Endodermal cell (in vitro differentiated cells): ENCODE measurements around the gene DOK1. TPM values are rescaled to one million over a fixed set of nuclear protein-coding genes. Genes with fewer than 3 reads are reported as not detected.

Source experiments
- DNase-seq: peaks from one replicate; pipeline ENCODE4 v3.0.0-alpha.2; 2017
- H3K27ac ChIP-seq: 2 replicates; pipeline ENCODE4 v1.5.1; 2013; ENCODE audit warnings: mild to moderate bottlenecking, low read depth, low read length, moderate library complexity
- H3K27me3 ChIP-seq: 2 replicates; pipeline ENCODE4 v1.6.1; 2013; ENCODE audit warnings: mild to moderate bottlenecking, low read length, moderate library complexity; ENCODE audit not compliant: insufficient read depth, control insufficient read depth, poor library complexity, severe bottlenecking
- H3K36me3 ChIP-seq: 2 replicates; pipeline ENCODE4 v1.7.0; 2013; ENCODE audit warnings: mild to moderate bottlenecking, low read length, moderate library complexity; ENCODE audit not compliant: control insufficient read depth, insufficient read depth
- H3K4me1 ChIP-seq: one replicate; pipeline ENCODE4 v1.7.0; 2013; ENCODE audit warnings: low read length; ENCODE audit not compliant: control insufficient read depth, insufficient read depth
- H3K4me3 ChIP-seq: 2 replicates; pipeline ENCODE4 v1.5.1; 2013; ENCODE audit warnings: mild to moderate bottlenecking, low read length, moderate library complexity
- H3K9ac ChIP-seq: 2 replicates; pipeline ENCODE4 v1.6.1; 2013; ENCODE audit warnings: mild to moderate bottlenecking, low read length, moderate library complexity; ENCODE audit not compliant: poor library complexity, severe bottlenecking; ENCODE audit errors: extremely low read depth
- H3K9me3 ChIP-seq: 2 replicates; pipeline ENCODE4 v1.6.1; 2013; ENCODE audit warnings: mild to moderate bottlenecking, low read length, moderate library complexity; ENCODE audit not compliant: control insufficient read depth
- H3K27ac Mint-ChIP-seq: 2 replicates; pipeline ENCODE4 v1.8.0; 2020; ENCODE audit warnings: mixed read lengths
- H3K27me3 Mint-ChIP-seq: 2 replicates; pipeline ENCODE4 v1.8.0; 2021; ENCODE audit warnings: mild to moderate bottlenecking, mixed read lengths; ENCODE audit not compliant: insufficient read depth
- H3K36me3 Mint-ChIP-seq: 2 replicates; pipeline ENCODE4 v1.8.0; 2020; ENCODE audit warnings: low read depth, mixed read lengths
- H3K4me1 Mint-ChIP-seq: 2 replicates; pipeline ENCODE4 v1.8.0; 2020; ENCODE audit warnings: mixed read lengths
- H3K4me3 Mint-ChIP-seq: 2 replicates; pipeline ENCODE4 v1.8.0; 2020; ENCODE audit warnings: mild to moderate bottlenecking, moderate library complexity, mixed read lengths
- H3K9me3 Mint-ChIP-seq: 2 replicates; pipeline ENCODE4 v1.8.0; 2020; ENCODE audit warnings: mild to moderate bottlenecking, mixed read lengths
- WGBS, 2 experiments: methylation state at CpG; one replicate each; pipeline versions ENCODE4 v1.1.5 to v1.1.7; 2013; ENCODE audit warnings: missing lambda C conversion rate in 2 of 2, mixed read lengths in 1 of 2; ENCODE audit not compliant: insufficient coverage in 1 of 2, insufficient read length in 1 of 2; 5-methylcytosine and 5-hydroxymethylcytosine counted together
- total RNA-seq, 2 donors: library from RNA; stranded (reverse); fragmentation: NEBNext Ultra II Directional in 1 of 2; extraction: Animal tissue kit (Norgen Biotek cat#: 25700) in 1 of 2; gene quantifications; 2 replicates in 1 of 2; 3 replicates in 1 of 2; pipeline ENCODE4 v1.2.1, GENCODE V29; 2021
- TF ChIP-seq, protein P1 (sequence below): fragments of 200-600 bp; sonication (generic); conservative IDR thresholded peaks from 2 replicates; pipeline ENCODE4 v1.5.0; 2021; ENCODE audit warnings: antibody characterized with exemption, mild to moderate bottlenecking

The DOK1 gene
- total RNA-seq, 2 donors from 2014 or later: 12.9 to 15.1 TPM

DNA sequence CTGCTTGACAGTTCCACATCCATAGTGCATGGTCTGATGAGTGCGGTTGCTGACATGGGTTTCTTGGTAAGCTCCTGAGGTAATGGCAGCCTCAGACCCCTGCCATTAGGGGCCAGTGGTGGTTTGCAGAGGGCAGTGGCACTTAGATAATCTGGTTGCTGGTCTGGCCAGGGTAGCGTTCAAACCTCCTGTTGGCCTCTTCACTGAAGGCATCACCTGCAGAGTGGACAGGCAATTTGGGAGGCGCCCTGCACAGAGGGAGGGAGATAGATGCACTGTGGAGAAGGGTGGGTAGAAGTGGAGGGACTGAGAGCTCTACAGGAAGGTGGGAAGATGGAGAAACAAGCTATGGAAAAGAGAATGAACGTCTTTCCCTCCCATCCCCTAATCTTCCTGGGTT is 21.1 kb upstream of the DOK1 start:
- Mint-ChIP-seq H3K9me3 (no peaks in the 10 kb centered on the region), H3K4me3 (no peak overlapping the region), H3K27ac (no peak overlapping the region), H3K27me3 (peaks cover 1% of the 10 kb centered on the region), H3K36me3 (peaks cover 13% of the 10 kb centered on the region), H3K4me1 (peaks cover 11% of the 10 kb centered on the region)
- 93 to 94% methylated on average over 2 to 4 of the region's 4 CpGs for WGBS, 2 experiments
- no peaks in the 10 kb centered on the region for H3K4me1 ChIP-seq
- H3K9me3 ChIP-seq: no peaks in the 10 kb centered on the region
- DNase-seq: no peak
- TF ChIP-seq, protein P1, sequence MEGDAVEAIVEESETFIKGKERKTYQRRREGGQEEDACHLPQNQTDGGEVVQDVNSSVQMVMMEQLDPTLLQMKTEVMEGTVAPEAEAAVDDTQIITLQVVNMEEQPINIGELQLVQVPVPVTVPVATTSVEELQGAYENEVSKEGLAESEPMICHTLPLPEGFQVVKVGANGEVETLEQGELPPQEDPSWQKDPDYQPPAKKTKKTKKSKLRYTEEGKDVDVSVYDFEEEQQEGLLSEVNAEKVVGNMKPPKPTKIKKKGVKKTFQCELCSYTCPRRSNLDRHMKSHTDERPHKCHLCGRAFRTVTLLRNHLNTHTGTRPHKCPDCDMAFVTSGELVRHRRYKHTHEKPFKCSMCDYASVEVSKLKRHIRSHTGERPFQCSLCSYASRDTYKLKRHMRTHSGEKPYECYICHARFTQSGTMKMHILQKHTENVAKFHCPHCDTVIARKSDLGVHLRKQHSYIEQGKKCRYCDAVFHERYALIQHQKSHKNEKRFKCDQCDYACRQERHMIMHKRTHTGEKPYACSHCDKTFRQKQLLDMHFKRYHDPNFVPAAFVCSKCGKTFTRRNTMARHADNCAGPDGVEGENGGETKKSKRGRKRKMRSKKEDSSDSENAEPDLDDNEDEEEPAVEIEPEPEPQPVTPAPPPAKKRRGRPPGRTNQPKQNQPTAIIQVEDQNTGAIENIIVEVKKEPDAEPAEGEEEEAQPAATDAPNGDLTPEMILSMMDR: no peak
- H3K27me3 ChIP-seq: no peaks in the 10 kb centered on the region
- H3K4me3 ChIP-seq: no peak overlapping the region
- peaks cover 9% of the 10 kb centered on the region for H3K36me3 ChIP-seq
- no peak overlapping the region for H3K27ac ChIP-seq
- H3K9ac ChIP-seq: no peak overlapping the region

DNA sequence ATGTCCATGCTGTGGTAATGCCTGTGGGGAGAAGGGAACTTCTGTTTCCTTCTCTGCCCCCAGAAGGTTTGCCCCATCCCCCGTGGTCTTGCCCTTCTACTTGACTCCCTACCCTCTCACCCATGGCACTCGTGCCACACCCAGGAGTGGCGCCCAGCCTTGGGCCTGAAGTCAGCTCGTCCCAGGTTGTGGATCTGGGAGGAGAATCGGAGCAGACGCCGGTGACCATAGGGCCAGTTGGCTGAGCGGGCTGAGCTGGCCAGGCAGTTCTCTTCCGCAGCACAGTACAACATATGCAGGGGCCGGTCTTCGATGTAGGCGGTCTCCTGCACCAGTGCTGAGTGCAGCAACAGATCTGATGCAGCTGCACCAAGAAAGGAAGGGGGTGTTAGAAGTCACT is 20.1 kb upstream of the DOK1 start:
- Mint-ChIP-seq H3K36me3 (peaks cover 13% of the 10 kb centered on the region), H3K27ac (no peak overlapping the region), H3K9me3 (no peaks in the 10 kb centered on the region), H3K27me3 (peaks cover 2% of the 10 kb centered on the region), H3K4me3 (no peak overlapping the region), H3K4me1 (peaks cover 11% of the 10 kb centered on the region)
- no peaks in the 10 kb centered on the region for H3K27me3 ChIP-seq
- no peak for DNase-seq
- H3K9me3 ChIP-seq: no peaks in the 10 kb centered on the region
- TF ChIP-seq, protein P1: no peak
- no peak overlapping the region for H3K27ac ChIP-seq
- no peaks in the 10 kb centered on the region for H3K4me1 ChIP-seq
- no peak overlapping the region for H3K9ac ChIP-seq
- no peak overlapping the region for H3K4me3 ChIP-seq
- 94 to 100% methylated on average over 4 to 12 of the region's 12 CpGs for WGBS, 2 experiments
- H3K36me3 ChIP-seq: peaks cover 9% of the 10 kb centered on the region

DNA sequence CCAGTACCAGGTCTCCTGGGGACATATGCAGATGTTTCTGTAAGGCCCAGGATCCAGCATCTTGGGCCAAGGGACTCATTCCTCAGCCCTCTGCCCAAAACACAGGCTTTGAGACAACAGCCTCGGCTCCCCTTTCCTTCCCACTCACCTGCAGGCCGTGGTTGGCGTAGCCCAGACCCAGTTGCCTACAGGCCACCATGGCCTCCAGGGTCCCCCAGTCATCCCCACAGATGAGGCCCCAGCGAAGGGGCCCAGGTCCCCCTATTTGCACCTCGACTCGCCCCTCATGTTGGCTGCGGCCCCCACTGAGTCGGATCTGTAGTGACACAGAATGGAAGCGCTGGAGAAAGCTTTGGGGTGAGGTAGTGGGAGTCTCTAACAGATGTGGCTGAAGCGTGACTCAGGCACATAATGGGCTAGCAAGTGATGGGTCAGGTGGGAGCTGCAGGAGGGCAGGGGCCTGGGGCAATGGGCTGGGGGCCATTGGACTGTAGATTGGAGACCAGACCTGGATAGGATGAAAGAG is 19.0 kb upstream of the DOK1 start:
- Mint-ChIP-seq H3K27ac (no peak overlapping the region), H3K9me3 (no peaks in the 10 kb centered on the region), H3K36me3 (peaks cover 13% of the 10 kb centered on the region), H3K4me3 (no peak overlapping the region), H3K27me3 (peaks cover 2% of the 10 kb centered on the region), H3K4me1 (peaks cover 11% of the 10 kb centered on the region)
- no peak overlapping the region for H3K9ac ChIP-seq
- DNase-seq: no peak
- no peak overlapping the region for H3K4me3 ChIP-seq
- no peaks in the 10 kb centered on the region for H3K4me1 ChIP-seq
- no peaks in the 10 kb centered on the region for H3K27me3 ChIP-seq
- peaks cover 9% of the 10 kb centered on the region for H3K36me3 ChIP-seq
- TF ChIP-seq, protein P1: no peak
- H3K9me3 ChIP-seq: no peaks in the 10 kb centered on the region
- 96 to 100% methylated on average over 4 to 10 of the region's 10 CpGs for WGBS, 2 experiments
- no peak overlapping the region for H3K27ac ChIP-seq
